Caco-2 (cell line): ENCODE results near the gene PTCH1. TPM values are rescaled to one million over a fixed set of nuclear protein-coding genes. Genes with fewer than 3 reads are reported as not detected.

Source experiments
- BruUV-seq: library from RNA; stranded (reverse); fragments of 400-500 nt; replicated peaks from 2 replicates; lab custom pipeline; 2021; lab: Mats Ljungman, UMichigan
- CTCF ChIA-PET: fragments of 300-600 bp; sonication (Branson Sonifier 250); formaldehyde crosslinking; loops from one replicate; lab custom pipeline; 2022; ENCODE audit warnings: antibody characterized with exemption; lab: Charles Lee
- POLR2A ChIA-PET: fragments of 300-600 bp; sonication (Branson Sonifier 250); formaldehyde crosslinking; loops from one replicate; lab custom pipeline; 2022; ENCODE audit warnings: antibody characterized with exemption; lab: Charles Lee
- DNase-seq, 2 experiments: peaks; one replicate each; pipeline versions ENCODE4 v3.0.0 to v3.0.0-alpha.2; 2020 to 2022
- H3K27me3 ChIP-seq: replicated peaks from 2 replicates; pipeline ENCODE4 v1.6.0; 2011; ENCODE audit warnings: low read length; ENCODE audit not compliant: control insufficient read depth, insufficient read depth
- H3K36me3 ChIP-seq: 2 replicates; pipeline ENCODE4 v1.5.1; 2011; ENCODE audit warnings: low read length; ENCODE audit not compliant: control insufficient read depth, insufficient read depth
- H3K4me1 ChIP-seq: fragments of 250-450 bp; sonication (Bioruptor Pico); 2 replicates; pipeline ENCODE4 v1.5.1; 2020; ENCODE audit warnings: mild to moderate bottlenecking
- H3K4me3 ChIP-seq: 2 replicates; pipeline ENCODE4 v1.5.1; 2011; ENCODE audit warnings: low read depth, mild to moderate bottlenecking, control low read depth, low read length
- H3K9me3 ChIP-seq: fragments of 250-450 bp; sonication (Bioruptor Pico); 2 replicates; pipeline ENCODE4 v1.5.1; 2020; ENCODE audit warnings: mild to moderate bottlenecking, moderate library complexity
- H3K27ac Mint-ChIP-seq: one replicate; pipeline ENCODE4 v1.8.0; 2022; ENCODE audit warnings: mixed read lengths; ENCODE audit not compliant: unreplicated experiment
- H3K27me3 Mint-ChIP-seq: one replicate; pipeline ENCODE4 v1.8.0; 2022; ENCODE audit warnings: mixed read lengths; ENCODE audit not compliant: insufficient read depth, unreplicated experiment
- H3K36me3 Mint-ChIP-seq: one replicate; pipeline ENCODE4 v1.8.0; 2022; ENCODE audit warnings: mild to moderate bottlenecking, mixed read lengths; ENCODE audit not compliant: insufficient read depth, unreplicated experiment
- H3K4me1 Mint-ChIP-seq: one replicate; pipeline ENCODE4 v1.8.0; 2022; ENCODE audit warnings: low read depth, mixed read lengths; ENCODE audit not compliant: unreplicated experiment
- H3K4me3 Mint-ChIP-seq: one replicate; pipeline ENCODE4 v1.8.0; 2022; ENCODE audit warnings: mild to moderate bottlenecking, moderate library complexity, mixed read lengths; ENCODE audit not compliant: unreplicated experiment
- H3K9me3 Mint-ChIP-seq: one replicate; pipeline ENCODE4 v1.8.0; 2022; ENCODE audit warnings: mixed read lengths; ENCODE audit not compliant: unreplicated experiment
- CTCF ChIP-seq, 2 experiments: fragments of 200-600 bp in 1 of 2; IDR thresholded peaks; 1 replicate in 1 of 2; 2 replicates in 1 of 2; pipeline versions ENCODE4 v1.5.1 to v1.8.0; 2011 to 2022; ENCODE audit warnings: antibody characterized with exemption in 1 of 2, control low read depth in 1 of 2, inconsistent platforms in 1 of 2, low read depth in 1 of 2, low read length in 1 of 2, mild to moderate bottlenecking in 1 of 2, moderate library complexity in 1 of 2; ENCODE audit not compliant: insufficient read depth in 1 of 2, severe bottlenecking in 1 of 2, unreplicated experiment in 1 of 2
- intact Hi-C: fragments of 100-400 bp; cut with micrococcal nuclease; formaldehyde crosslinking; loops from one replicate; pipeline ENCODE4 v1.10.0; 2022; ENCODE audit not compliant: unreplicated experiment
- total RNA-seq: library from RNA; stranded (reverse); gene quantifications from 2 replicates; pipeline ENCODE4 v1.2.3, GENCODE V29; 2022

Gene PTCH1
- total RNA-seq, 1 experiment from 2014 or later = 25.9 TPM

DNA sequence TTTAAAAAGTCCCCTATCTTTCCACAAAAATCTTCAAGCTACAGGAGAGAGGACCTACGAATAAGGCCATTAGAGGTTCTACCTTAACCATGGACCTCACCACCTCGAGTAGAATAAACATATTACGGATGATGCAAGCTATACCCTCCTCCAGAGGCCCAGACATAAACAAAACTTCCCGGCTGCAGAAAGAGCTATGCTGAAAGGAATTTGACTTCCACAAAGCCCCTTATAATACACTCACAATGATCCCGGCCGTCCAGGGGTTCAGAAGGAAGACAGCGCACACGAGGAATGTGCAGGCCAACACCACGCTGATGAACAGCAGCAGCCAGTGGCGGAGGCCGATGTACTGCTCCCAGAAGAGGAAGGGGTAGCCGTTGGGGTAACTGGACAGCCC, 59.0 kb downstream of the PTCH1 start:
- ChIA-PET POLR2A (no interaction called here), CTCF (no interaction called here)
- no TSS peak for BruUV-seq
- intact Hi-C loops = no loop called here
- Histone ChIP-seq H3K36me3 (peaks cover 1% of the 10 kb centered on the region), H3K4me1 (0 out of 2 replicates have a peak, but pooled peaks cover 5% of the 10 kb centered on the region), H3K27me3 (no peaks in the 10 kb centered on the region), H3K4me3 (no peak overlapping the region), H3K9me3 (no peaks in the 10 kb centered on the region)
- Mint-ChIP-seq H3K4me1 (peaks cover 6% of the 10 kb centered on the region), H3K36me3 (peaks cover 40% of the 10 kb centered on the region), H3K27ac (no peak overlapping the region), H3K4me3 (no peak overlapping the region), H3K27me3 (no peaks in the 10 kb centered on the region), H3K9me3 (no peaks in the 10 kb centered on the region)
- peak in 1 of 2 experiments; percentile 9 for DNase-seq
- TF ChIP-seq CTCF (IDR thresholded peaks at IDR 0.05; ENCODE audit: insufficient read depth in 1 of 2, low read depth in 1 of 2, low read length in 1 of 2, severe bottlenecking in 1 of 2, unreplicated experiment in 1 of 2) = no peak

DNA sequence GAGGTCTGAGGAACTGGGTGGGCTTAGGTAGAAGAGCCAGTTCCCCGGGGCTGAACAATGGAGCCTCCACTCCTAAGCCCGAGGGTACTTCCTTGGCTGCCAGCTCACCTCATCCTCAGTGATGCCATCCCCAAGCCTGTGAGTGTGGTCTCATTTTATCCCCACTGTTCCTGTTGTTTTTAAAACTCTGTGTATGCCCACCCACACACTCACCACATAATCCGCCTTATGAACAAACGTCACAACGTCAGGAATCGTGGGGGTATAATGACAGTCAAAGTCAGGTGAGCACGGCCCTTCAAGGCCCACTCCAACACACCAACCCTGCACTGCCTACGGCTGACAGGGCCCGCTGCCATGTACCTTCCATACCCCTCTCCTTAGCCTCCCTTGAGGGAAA, 61.1 kb downstream of the PTCH1 start:
- H3K4me1 ChIP-seq = no peaks in the 10 kb centered on the region
- POLR2A ChIA-PET = no interaction called here
- no peaks in the 10 kb centered on the region for H3K9me3 ChIP-seq
- H3K9me3 Mint-ChIP-seq = no peaks in the 10 kb centered on the region
- H3K4me3 ChIP-seq = no peak overlapping the region
- no TSS peak for BruUV-seq
- H3K27ac Mint-ChIP-seq = no peak overlapping the region
- H3K27me3 Mint-ChIP-seq = no peaks in the 10 kb centered on the region
- no peak for DNase-seq
- no peak overlapping the region for H3K4me3 Mint-ChIP-seq
- no peak for TF ChIP-seq CTCF (IDR thresholded peaks at IDR 0.05; ENCODE audit: insufficient read depth in 1 of 2, low read depth in 1 of 2, low read length in 1 of 2, severe bottlenecking in 1 of 2, unreplicated experiment in 1 of 2)
- peaks cover 29% of the 10 kb centered on the region for H3K36me3 Mint-ChIP-seq
- CTCF ChIA-PET = no interaction called here
- H3K4me1 Mint-ChIP-seq = no peaks in the 10 kb centered on the region
- no peaks in the 10 kb centered on the region; the same call in none of the 2 replicates for H3K36me3 ChIP-seq
- no peaks in the 10 kb centered on the region for H3K27me3 ChIP-seq
- intact Hi-C loops = no loop called here

DNA sequence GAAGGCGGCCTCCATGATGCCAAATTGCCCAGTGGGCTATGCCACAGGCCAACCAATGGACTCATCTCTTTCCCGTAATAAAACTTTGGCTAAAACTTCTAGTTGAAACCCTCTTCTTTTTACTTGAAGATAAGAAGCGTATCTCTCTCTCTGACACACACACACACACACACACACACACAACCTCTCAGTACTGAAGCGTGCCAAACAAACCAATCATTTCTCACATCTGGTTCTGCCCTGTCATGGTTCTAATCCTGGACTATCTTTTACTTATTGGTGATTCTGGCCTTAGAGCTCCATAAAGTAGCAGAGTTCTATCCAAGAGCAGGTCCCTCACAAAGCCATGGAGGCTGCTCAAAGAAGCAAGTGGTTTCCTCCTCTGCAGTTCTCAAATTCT, 64.6 kb downstream of the PTCH1 start:
- CTCF ChIA-PET = interaction anchor here (0.5 kb wide), 1 partner anchor 500 kb away, joined by 3 read pairs; no protein-coding TSS in a partner anchor
- Mint-ChIP-seq H3K27me3 (no peaks in the 10 kb centered on the region), H3K36me3 (peaks cover 41% of the 10 kb centered on the region), H3K4me3 (no peak overlapping the region), H3K27ac (no peak overlapping the region), H3K9me3 (no peaks in the 10 kb centered on the region), H3K4me1 (no peaks in the 10 kb centered on the region)
- Histone ChIP-seq H3K27me3 (no peaks in the 10 kb centered on the region), H3K4me3 (no peak overlapping the region), H3K36me3 (no peaks in the 10 kb centered on the region; the same call in 1 of the 2 replicates), H3K4me1 (no peaks in the 10 kb centered on the region), H3K9me3 (no peaks in the 10 kb centered on the region)
- POLR2A ChIA-PET = no interaction called here
- no TSS peak for BruUV-seq
- DNase-seq = no peak
- intact Hi-C loops = no loop called here
- no peak for TF ChIP-seq CTCF (IDR thresholded peaks at IDR 0.05; ENCODE audit: insufficient read depth in 1 of 2, low read depth in 1 of 2, low read length in 1 of 2, severe bottlenecking in 1 of 2, unreplicated experiment in 1 of 2)
